ENCODE results near the gene SCGB1D4.

The SCGB1D4 gene

DNA sequence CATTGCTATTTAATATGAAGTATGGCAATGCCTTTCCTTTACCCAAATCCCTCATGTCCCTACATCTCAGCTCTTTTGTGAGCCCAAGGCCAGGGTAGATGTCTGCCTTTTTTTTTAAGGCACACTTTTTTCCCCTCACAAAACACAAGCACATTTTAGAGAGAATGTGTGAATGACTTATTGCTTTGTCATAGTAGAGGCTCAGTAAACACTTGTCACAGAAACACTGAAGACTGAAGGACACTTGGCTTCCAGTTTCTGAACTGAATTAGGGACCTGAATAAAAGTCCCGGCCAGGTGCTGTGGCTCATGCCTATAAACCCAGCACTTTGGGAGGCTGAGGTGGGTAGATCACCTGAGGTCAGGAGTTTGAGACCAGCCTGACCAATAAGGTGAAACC is 31.8 kb downstream of the SCGB1D4 start:
- no peak overlapping the region for H3K27ac ChIP-seq
- no peaks in the 10 kb centered on the region for H3K36me3 ChIP-seq (replicated peaks)
- no peak for DNase-seq
- no peak overlapping the region for H3K4me3 ChIP-seq (ENCODE audit: low read depth, low read length)
- in situ Hi-C loops (cut with HindIII; ENCODE audit: low pct_ligation_motif_present, low sequenced_read_pairs), result no loop called here
- TF ChIP-seq, protein P1, sequence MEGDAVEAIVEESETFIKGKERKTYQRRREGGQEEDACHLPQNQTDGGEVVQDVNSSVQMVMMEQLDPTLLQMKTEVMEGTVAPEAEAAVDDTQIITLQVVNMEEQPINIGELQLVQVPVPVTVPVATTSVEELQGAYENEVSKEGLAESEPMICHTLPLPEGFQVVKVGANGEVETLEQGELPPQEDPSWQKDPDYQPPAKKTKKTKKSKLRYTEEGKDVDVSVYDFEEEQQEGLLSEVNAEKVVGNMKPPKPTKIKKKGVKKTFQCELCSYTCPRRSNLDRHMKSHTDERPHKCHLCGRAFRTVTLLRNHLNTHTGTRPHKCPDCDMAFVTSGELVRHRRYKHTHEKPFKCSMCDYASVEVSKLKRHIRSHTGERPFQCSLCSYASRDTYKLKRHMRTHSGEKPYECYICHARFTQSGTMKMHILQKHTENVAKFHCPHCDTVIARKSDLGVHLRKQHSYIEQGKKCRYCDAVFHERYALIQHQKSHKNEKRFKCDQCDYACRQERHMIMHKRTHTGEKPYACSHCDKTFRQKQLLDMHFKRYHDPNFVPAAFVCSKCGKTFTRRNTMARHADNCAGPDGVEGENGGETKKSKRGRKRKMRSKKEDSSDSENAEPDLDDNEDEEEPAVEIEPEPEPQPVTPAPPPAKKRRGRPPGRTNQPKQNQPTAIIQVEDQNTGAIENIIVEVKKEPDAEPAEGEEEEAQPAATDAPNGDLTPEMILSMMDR (IDR thresholded peaks at IDR 0.05; ENCODE audit: low read depth, low read length, missing control alignments), result no peak
- H3K27me3 ChIP-seq (replicated peaks), result no peaks in the 10 kb centered on the region

DNA sequence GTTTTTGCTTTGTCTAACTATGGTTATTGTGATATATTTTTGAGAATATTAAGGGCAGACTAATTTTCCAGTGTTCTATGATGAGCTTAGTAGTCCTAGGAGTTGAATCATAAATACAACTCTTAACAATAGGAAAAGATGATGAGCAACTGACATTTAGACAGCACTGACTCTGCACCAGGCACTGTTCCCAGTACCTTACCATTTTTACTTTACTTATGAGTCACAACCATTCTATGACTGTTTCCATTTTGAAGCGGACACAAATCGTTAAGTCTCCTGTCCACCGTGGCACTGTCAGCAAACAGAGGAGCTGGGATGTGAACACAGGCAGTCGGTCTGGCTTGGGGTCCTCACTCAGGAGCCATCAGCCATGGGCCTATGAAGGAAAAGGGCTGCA is 32.3 kb downstream of the SCGB1D4 start:
- H3K4me3 ChIP-seq (ENCODE audit: low read depth, low read length), result no peak overlapping the region
- H3K27me3 ChIP-seq (replicated peaks), result no peaks in the 10 kb centered on the region
- H3K27ac ChIP-seq, result no peak overlapping the region
- DNase-seq, result no peak
- H3K36me3 ChIP-seq (replicated peaks), result no peaks in the 10 kb centered on the region
- TF ChIP-seq, protein P1 (IDR thresholded peaks at IDR 0.05; ENCODE audit: low read depth, low read length, missing control alignments), result no peak
- in situ Hi-C loops (cut with HindIII; ENCODE audit: low pct_ligation_motif_present, low sequenced_read_pairs), result no loop called here

DNA sequence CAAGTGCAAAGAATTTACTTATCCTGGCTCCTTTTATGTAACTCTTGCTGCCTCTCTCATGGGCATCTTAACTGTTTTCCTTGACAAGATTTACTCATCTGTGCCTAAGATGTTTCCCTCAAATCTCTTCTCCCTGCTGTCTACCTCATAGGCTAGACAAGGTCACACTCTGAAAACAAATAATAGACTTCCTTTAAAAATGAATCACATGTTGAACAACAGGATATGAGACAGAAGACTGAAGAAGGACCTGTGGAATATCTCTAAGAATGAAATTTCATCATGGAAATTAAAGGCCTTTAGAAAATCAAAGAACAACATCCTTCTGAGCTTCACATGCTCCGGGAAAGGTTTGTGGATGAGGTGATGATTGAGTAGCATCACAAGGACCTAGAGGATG is 34.9 kb downstream of the SCGB1D4 start:
- Histone ChIP-seq H3K27ac (no peak overlapping the region), H3K4me3 (ENCODE audit: low read depth, low read length) (no peak overlapping the region), H3K36me3 (replicated peaks) (no peaks in the 10 kb centered on the region), H3K27me3 (replicated peaks) (no peaks in the 10 kb centered on the region)
- TF ChIP-seq, protein P1 (IDR thresholded peaks at IDR 0.05; ENCODE audit: low read depth, low read length, missing control alignments), result no peak
- no peak for DNase-seq
- in situ Hi-C loops (cut with HindIII; ENCODE audit: low pct_ligation_motif_present, low sequenced_read_pairs), result no loop called here

DNA sequence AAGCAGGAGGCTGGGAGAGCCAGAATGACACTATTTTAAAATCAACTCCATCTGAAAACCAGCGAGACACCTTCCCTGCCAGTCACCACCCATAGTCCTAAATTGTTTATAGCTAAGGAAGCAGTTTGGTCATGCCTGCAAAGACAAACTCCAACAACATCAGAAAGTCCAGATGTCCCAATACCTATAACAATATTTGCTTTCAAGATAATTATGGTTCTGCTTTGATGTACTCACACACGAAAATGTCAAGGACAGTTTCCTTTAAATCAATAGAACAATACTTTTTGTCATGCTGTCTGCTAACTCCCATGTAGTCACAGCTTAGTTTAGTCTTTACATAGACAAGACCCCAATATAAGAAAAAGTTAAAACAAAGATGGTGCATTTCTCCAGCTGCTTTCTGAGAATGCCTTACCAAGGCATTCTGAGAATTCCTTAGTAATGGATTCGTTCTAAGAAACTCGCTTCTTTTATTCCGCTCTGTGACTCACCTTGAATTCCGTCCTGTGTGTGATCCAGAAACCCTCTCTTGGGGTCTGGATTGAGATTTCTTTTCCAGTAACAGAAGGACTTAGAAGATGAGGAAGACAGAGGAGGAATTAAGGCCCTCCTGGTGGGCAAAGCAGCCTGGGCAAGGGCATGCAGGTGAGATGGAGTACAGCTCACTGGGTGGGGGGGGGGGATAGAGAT is 38.5 kb downstream of the SCGB1D4 start:
- in situ Hi-C loops (cut with HindIII; ENCODE audit: low pct_ligation_motif_present, low sequenced_read_pairs), result no loop called here
- TF ChIP-seq, protein P1 (IDR thresholded peaks at IDR 0.05; ENCODE audit: low read depth, low read length, missing control alignments), result no peak
- no peak for DNase-seq
- Histone ChIP-seq H3K36me3 (replicated peaks) (no peaks in the 10 kb centered on the region), H3K4me3 (ENCODE audit: low read depth, low read length) (no peak overlapping the region), H3K27ac (no peak overlapping the region), H3K27me3 (replicated peaks) (no peaks in the 10 kb centered on the region)

DNA sequence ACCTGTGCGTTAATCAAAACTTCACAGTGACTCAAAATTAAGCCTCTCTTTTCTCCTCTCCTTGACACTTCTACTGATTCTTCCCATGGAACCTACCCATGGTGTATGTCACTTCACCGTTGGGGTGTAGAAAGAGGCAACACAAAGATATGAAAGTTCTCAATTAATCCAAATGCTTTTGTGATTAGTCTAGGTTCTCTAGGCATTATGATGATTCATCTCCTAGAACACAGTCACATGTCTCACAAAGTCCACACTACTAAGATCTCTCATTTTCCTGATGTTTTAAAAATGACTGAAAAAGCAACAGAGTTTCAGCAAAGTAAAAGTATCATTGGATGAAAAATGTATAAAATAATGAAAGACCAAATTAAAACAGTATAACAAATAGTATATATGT is 42.6 kb downstream of the SCGB1D4 start:
- in situ Hi-C loops (cut with HindIII; ENCODE audit: low pct_ligation_motif_present, low sequenced_read_pairs), result no loop called here
- H3K36me3 ChIP-seq (replicated peaks), result no peaks in the 10 kb centered on the region
- H3K27ac ChIP-seq, result no peak overlapping the region
- H3K27me3 ChIP-seq (replicated peaks), result no peaks in the 10 kb centered on the region
- TF ChIP-seq, protein P1 (IDR thresholded peaks at IDR 0.05; ENCODE audit: low read depth, low read length, missing control alignments), result no peak
- no peak overlapping the region for H3K4me3 ChIP-seq (ENCODE audit: low read depth, low read length)
- DNase-seq, result no peak

DNA sequence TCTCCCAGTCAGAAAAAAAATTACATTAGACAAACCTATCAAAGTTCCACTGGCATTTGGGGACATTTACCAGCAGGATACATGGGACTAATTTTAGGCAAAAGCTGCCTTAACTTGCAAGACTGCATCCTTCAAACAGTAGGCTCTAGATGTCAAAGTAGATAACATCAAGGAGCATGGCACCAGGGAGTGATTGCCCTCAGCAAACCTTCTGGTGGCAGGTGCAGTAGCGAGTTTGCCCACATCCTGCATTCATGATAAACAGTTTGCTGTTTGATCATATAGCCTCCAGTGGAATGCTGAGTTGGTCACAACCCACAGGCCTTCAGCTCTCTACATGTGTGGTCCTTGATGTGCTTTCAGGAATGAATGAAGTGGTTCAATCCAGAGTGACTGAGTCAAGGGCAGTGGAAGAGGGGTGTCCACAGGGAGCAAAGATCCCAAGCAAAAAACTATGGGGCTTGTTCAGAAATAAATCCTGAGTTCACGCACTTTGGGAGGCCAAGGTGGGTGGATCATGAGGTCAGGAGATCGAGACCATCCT is 44.8 kb downstream of the SCGB1D4 start:
- H3K27ac ChIP-seq, result no peak overlapping the region
- no peaks in the 10 kb centered on the region for H3K27me3 ChIP-seq (replicated peaks)
- H3K4me3 ChIP-seq (ENCODE audit: low read depth, low read length), result no peak overlapping the region
- TF ChIP-seq, protein P1 (IDR thresholded peaks at IDR 0.05; ENCODE audit: low read depth, low read length, missing control alignments), result no peak
- in situ Hi-C loops (cut with HindIII; ENCODE audit: low pct_ligation_motif_present, low sequenced_read_pairs), result no loop called here
- DNase-seq, result no peak
- no peaks in the 10 kb centered on the region for H3K36me3 ChIP-seq (replicated peaks)
